Fibroblast of pulmonary artery (primary cell): ENCODE measurements around the gene UTP20.

Source experiments
- DNase-seq: peaks from one replicate; pipeline ENCODE4 v3.0.0-alpha.2; 2010; ENCODE audit warnings: low read depth
- H3K4me3 ChIP-seq: replicated peaks from 2 replicates; pipeline ENCODE4 v1.5.1; 2011; ENCODE audit warnings: low read depth, mild to moderate bottlenecking, control low read depth, low read length, moderate library complexity
- CTCF ChIP-seq: IDR thresholded peaks from 2 replicates; pipeline ENCODE4 v1.5.1; 2011; ENCODE audit warnings: mild to moderate bottlenecking, control low read depth, low read length, inconsistent platforms; ENCODE audit errors: missing control alignments

Gene UTP20

GRCh38 chr12:101322480-101322879 is 42.6 kb downstream of the UTP20 start:
- no peak overlapping the region for H3K4me3 ChIP-seq
- no peak for TF ChIP-seq CTCF
- no peak for DNase-seq

- no peak for DNase-seq
- H3K4me3 ChIP-seq = no peak overlapping the region
- no peak for TF ChIP-seq CTCF
These were observed 43.4 kb downstream of the UTP20 start for GRCh38 chr12:101323255-101323654.

GRCh38 chr12:101325590-101325989 is 45.7 kb downstream of the UTP20 start:
- no peak for TF ChIP-seq CTCF
- no peak for DNase-seq
- H3K4me3 ChIP-seq = no peak overlapping the region

- no peak for TF ChIP-seq CTCF
- no peak overlapping the region for H3K4me3 ChIP-seq
- no peak for DNase-seq
These were observed 47.1 kb downstream of the UTP20 start for GRCh38 chr12:101327051-101327450.

DNA sequence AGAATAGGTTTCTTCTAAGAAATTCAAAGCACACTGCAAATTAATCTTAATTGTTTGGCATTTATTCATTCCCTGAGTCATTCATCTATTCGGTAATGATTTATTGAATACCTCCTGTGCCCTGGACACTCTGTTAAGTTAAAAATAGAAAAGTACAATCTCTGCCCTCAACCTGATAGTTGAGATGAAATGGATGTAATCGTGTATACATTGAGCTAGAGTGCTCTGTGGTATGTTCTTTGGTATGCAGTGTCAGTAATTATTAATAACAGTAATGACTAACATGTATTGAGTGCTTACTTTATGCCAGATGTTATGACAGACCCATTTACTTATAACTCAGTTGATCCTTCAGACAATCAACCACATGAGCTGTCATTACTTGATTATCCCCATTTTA is 47.6 kb downstream of the UTP20 start:
- no peak overlapping the region for H3K4me3 ChIP-seq
- TF ChIP-seq CTCF = no peak
- no peak for DNase-seq

GRCh38 chr12:101328917-101329316 is 49.0 kb downstream of the UTP20 start:
- H3K4me3 ChIP-seq = no peak overlapping the region
- no peak for DNase-seq
- TF ChIP-seq CTCF = no peak

DNA sequence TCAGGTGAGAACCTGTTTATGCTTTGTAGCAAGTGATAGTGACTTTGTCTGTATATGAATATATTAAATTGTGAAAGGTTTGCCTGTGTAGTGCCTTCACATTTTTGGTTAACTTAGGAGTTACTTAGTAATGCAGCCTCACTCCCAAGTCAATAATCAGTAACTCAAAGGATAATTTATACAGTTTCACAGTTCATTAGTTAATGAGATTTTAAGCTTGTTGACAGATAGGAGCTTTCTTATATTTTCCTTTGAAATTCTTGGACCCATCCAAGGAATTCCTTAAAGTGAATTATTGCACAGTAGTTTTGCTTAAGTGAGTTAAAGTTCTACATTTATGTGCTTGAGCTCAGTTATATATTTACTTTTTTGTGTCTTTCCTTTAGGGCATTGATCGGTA is 50.7 kb downstream of the UTP20 start:
- no peak for DNase-seq
- no peak for TF ChIP-seq CTCF
- no peak overlapping the region for H3K4me3 ChIP-seq
